D721Med (cell line): ENCODE measurements around the gene PRRG2.

Experiments used
- DNase-seq: peaks from one replicate; pipeline ENCODE4 v3.0.0; 2011; ENCODE audit warnings: low spot score; ENCODE audit not compliant: insufficient read length
- FAIRE-seq: peaks from 2 replicates; lab custom pipeline; 2011; peaks lifted over from hg19 to GRCh38; lab: Jason Lieb, UNC
- CTCF ChIP-seq: IDR thresholded peaks from 2 replicates; pipeline ENCODE4 v1.5.1; 2012; ENCODE audit warnings: mild to moderate bottlenecking, control low read depth; ENCODE audit not compliant: insufficient read depth; ENCODE audit errors: missing control alignments

Gene PRRG2

GRCh38 chr19:49558591-49558990, 22.5 kb upstream of the PRRG2 start:
- DNase-seq (no peak), FAIRE-seq (no peak)
- TF ChIP-seq CTCF: no peak

GRCh38 chr19:49559443-49559842, 21.7 kb upstream of the PRRG2 start:
- FAIRE-seq (no peak), DNase-seq (no peak)
- no peak for TF ChIP-seq CTCF

GRCh38 chr19:49559928-49560327, 21.2 kb upstream of the PRRG2 start:
- FAIRE-seq (no peak), DNase-seq (no peak)
- no peak for TF ChIP-seq CTCF

GRCh38 chr19:49560358-49560900, 20.7 kb upstream of the PRRG2 start:
- no peak for FAIRE-seq
- TF ChIP-seq CTCF: no peak
- DNase-seq: no peak

- no peak for DNase-seq
- no peak for TF ChIP-seq CTCF
- FAIRE-seq: no peak
Observed at GRCh38 chr19:49564616-49565045, 16.5 kb upstream of the PRRG2 start.

GRCh38 chr19:49565261-49565660, 15.9 kb upstream of the PRRG2 start:
- DNase-seq: no peak
- FAIRE-seq: no peak
- no peak for TF ChIP-seq CTCF

- DNase-seq (no peak), FAIRE-seq (no peak)
- no peak for TF ChIP-seq CTCF
Observed at GRCh38 chr19:49566302-49566701, 14.8 kb upstream of the PRRG2 start.
